Pons (tissue), 1 donor: ENCODE results near the gene F2RL2.
"Not testable (repeated sequence)": the region's sequence is repeated elsewhere in the genome, so short reads cannot be mapped to it uniquely, and the experiment has no call there.

Experiments
- DNase-seq: peaks from one replicate; pipeline ENCODE4 v3.0.0-alpha.2; 2016; ENCODE audit warnings: low spot score

Gene F2RL2

DNA sequence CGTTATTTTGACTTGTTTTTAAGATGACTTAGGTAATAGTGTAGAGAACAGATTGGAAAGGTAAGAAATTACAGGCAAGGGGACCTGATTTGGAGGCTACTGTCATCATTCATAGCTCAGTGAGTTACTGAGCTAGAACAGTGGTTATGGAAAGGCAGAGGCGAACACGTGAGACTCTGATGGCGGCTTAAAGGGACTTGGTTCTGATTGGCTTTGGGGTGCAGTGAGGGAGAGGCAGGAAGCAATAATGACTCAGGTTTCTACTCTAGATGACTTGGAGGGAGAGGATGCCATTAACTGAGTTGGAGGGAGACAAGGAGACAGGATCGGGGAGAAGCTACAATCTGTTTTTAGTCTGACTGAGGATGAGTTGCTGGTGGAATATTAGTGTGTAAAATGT, 3.0 kb downstream of the F2RL2 start:
- no peak for DNase-seq

DNA sequence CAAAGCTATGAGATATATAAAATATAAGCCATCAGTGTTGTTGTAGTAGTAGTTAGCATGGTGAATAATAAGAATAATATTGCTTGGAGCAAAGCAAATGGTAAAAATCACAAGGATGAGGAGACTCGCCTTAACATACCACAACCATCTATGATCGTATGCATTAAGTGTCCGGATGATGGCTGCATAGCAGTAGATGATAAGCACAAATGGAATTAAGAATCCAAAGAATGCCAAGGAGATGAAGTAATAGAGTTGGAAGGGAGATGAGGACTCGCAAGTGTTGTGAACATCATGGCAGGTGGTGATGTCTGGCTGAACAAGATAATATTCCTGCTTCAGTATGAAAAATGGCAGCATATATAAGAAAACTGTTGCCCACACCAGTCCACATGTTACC, 5.5 kb downstream of the F2RL2 start:
- no peak for DNase-seq

DNA sequence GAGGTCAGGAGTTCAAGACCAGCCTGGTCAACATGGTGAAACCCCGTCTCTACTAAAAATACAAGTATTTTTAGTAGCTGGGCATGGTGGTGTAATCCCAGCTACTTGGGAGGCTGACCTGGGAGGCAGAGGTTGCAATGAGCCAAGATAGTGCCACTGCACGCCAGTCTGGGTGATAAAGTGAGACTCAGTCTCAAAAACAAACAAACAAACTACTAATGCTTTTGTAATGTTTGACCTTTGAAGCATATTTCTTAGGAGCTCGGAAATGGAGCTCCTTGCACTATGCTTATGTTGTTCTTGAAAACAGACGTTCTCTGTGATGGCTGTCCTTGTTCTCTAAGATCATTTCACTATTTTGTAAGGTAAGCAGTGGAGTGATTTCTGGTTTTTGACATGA, 6.0 kb downstream of the F2RL2 start:
- no peak for DNase-seq

DNA sequence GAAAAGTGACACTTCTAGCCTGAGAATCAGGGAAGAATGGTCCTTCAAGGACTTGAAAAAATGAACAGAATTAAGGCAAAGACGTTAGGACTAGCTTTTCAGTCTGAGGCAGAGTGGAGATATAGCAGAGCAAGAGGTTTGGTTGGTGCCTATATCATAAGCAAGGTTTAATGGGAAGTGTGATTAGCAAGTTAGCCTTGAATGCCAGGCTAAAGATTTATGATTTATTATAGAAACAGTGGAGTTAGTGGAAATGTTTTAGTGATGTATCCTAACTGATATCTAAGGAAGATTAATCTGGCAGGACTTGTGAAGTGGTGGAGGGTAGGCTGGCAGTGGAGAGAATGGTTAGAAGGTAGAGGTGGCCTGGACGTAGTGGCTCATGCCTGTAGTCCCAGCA, 7.0 kb downstream of the F2RL2 start:
- DNase-seq, result no peak

DNA sequence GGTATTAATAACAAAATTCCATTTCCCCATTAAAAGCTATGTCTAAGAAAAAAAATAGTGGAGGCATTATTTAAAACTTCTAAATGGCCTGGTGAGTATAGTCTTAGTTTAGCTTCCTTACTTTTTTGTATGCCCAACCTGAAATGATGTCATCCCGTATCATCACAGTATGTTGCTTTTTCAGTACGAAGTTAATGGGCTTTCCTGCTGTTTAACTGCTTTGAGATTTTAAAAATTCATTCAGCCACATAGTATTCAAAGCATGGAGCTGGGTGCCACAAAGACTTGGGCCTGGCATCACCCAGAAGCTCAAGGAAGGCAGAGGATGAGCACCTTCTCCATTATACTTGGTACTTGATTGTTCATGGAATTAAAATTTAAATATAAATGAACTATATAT, 7.4 kb downstream of the F2RL2 start:
- no peak for DNase-seq

DNA sequence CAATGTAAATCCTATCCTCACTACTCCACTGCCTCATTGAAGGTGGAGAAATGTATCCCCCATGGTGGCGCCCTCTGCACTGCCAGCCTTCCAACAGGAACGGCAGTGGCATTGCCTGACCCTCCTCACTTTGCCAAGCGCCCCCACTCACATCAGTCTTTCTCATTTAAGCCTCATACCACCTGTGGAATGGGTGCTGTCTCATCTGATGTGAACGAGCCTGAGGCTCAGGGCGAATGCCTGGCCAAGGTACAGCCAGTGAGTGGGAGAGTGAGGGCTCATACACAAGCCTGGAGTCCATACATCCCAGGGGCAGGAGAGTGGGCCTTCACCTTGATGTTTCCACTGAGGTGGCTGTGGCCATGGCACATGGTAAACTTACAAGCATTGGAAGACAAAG, 10.3 kb downstream of the F2RL2 start:
- no peak for DNase-seq

DNA sequence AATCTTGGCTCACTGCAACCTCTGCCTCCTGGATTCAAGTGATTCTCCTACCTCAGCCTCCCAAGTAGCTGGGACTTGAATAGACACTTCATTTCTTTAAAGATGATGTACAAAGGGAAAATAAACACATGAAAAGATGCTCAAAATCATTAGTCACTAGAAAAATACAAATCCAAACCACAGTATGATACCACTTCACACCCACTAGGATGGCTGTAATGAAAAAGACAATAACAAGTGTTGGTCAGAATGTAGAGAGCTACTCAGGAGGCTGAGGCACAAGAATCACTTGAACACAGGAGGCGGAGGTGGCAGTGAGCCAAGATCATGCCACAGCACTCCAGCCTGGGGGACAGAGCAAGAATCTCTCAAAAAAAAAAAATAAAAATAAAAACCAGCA, 13.0 kb downstream of the F2RL2 start:
- DNase-seq, result no peak

DNA sequence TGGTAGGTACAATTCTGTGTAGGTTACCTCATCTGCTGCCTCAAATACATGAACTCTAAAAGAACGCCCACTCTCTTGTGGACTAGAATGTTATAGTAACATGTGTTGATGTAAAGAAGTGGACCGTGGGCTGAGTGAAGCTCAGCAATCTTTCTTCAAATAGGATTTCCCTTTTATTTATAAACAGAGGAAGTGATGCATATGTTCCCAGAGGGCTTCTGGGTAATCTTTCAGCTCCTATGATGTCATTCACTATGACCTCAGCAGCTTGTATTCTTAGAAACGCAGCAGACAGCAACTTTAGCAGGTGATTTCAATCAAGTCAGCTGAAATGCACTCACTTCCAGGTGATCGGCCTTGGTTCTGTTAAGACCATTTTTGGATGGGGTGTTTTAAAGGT, 14.4 kb downstream of the F2RL2 start:
- DNase-seq, result no peak

DNA sequence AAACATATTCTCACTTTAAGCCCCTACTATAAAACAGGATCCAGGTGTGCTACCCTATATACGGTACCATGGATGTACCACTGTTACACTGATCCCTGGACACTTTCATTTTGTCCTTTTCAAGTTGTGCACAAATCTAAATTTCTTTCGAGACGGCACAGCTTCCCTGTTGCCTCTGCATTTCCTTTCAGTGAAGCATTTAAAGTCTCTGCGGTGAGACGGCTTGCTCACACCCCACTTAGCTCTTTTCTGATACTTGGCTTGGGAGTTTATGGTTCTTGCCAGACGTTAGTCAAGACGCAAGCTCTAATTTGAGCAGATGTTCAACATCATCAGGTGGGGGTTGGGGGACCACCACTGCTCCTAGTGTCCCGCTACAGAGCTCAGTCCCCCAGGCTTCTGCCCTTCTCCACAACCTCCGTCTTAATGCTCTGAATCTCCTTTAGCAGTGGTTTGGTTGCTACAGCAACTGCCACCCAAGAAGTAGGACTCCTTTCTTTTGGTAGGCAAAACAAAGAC, 15.8 kb downstream of the F2RL2 start:
- DNase-seq, result no peak

DNA sequence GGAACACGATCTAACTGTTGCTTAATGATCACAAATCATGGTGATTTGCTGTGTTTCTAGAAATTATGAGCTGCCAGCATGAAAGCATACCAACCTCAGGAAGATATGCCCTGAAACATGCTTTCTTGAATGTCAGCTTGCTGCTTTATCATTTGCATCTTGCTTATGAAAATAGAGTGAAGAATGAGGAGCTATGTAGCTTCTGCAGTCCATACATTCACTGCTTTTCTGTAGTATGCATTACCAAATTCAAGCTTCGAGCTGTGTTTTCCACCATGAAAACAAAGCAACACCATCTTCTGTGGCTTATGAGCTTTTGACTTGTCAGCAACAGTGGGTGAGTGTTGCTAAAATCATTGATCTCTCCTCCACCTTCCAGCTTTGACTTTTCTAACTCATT, 16.5 kb downstream of the F2RL2 start:
- DNase-seq, result no peak

DNA sequence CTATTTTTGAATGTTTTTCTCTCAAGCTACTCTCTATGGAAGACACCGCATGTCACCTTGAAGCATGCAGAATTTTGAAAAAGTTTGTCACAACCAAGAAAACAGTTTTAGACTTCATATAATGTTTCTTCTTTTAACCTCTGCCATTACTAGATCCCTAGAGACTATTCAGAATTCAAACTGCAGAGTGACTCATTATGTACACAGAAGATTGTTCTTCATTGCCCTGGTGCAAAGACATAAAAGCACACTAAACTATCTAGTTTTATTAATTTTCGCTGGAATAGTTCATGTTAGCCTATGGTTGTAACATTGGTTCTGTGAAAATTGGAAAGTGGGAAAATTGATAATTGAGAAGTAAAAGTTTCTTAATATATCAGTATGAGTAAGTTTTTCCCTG, 18.4 kb downstream of the F2RL2 start:
- DNase-seq, result no peak

DNA sequence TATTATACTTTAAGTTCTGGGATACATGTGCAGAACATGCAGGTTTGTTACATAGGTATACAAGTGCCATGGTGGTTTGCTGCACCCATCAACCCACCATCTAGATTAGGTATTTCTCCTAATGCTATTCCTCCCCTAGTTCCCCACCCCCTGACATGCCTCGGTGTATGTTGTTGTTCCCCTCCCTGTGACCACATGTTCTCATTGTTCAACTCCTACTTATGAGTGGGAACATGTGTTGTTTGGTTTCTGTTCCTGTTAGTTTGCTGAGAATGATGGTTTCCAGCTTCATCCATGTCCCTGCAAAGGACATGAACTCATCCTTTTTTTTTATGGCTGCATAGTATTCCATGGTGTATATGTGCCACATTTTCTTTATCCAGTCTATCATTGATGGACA, 19.2 kb downstream of the F2RL2 start:
- not testable (repeated sequence) for DNase-seq

DNA sequence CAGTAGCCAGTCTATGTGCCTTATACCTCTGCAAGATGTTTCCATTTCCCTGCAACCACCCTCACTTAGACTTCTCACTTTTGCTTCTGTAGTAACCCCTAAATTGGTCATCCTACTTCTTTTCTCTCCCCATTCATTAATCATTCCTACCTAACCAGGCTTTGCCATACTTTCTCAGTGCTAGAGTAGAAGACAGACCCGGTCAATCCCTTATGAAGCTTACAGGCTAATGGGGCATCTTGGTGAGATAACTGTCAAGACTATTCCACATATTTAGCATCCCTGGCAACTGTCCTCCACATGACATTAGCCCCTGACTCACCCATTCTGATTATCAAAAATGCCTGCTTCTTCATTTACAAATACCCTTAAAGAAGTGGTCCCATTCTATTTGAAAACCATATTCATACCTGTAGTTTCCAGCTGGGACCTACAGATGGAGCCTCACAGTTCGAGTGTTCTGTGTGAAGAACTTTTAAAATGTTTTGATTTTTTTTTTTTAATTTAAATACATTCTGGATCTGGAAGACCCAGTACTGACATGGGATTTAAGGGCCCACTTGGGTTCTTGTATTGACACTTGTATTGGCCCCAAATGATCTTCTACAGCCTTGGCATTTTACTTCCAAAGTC, 21.0 kb downstream of the F2RL2 start:
- no peak for DNase-seq

DNA sequence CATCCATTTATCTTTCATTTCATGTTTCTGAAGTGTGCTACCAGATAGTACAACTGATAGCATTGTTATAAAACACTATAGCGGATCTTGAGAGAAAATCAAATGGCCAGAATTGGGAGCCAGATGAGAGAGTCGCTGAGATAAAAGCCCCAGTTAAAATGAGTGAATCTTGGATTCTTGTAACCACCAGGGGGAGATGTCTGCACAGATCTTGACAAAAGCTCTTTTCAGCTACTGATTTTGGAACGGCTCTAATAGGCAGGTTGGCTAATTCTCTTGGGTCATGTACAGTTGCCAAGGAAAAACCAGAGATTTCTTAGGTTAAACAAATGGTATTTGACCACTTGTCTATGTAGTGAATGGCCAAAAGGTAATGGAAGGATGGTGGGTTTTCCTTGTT, 21.7 kb downstream of the F2RL2 start:
- peak; percentile 80 for DNase-seq

DNA sequence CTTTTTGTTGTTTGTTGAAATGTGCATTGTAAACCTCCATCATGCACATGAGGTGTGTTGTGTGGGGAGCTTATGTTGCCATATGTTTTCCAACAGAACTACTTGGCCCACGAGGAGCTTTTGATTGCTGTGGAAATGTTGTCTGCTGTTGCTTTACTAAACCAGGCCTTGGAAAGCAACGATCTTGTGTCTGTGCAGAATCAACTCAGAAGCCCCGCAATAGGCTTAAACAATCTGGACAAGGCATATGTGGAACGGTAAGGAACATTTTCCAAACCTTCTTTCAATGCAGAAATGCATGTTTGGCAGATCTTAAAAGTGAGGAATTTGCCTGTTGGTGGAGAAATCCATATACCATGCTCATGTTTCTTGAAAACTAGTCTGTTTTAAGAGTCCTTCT, 22.5 kb downstream of the F2RL2 start:
- DNase-seq, result no peak

DNA sequence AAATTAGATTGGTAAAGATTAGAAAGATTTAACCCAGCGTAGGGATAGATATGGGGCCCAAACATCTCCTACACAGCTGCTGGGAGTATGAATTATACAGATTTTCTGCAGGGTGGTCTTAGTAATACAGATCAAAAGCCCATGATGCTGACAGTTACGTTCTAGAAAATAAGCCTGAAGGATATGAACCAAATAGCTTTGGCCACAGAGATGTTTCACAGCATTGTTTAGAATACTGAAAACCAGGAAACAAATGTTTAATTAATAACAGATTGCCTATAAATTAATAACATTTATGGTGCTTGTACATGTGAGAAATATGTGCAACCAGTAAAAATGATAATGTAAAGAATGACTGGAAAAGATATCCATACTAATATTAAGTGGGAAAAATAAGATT, 24.7 kb downstream of the F2RL2 start:
- DNase-seq, result no peak

DNA sequence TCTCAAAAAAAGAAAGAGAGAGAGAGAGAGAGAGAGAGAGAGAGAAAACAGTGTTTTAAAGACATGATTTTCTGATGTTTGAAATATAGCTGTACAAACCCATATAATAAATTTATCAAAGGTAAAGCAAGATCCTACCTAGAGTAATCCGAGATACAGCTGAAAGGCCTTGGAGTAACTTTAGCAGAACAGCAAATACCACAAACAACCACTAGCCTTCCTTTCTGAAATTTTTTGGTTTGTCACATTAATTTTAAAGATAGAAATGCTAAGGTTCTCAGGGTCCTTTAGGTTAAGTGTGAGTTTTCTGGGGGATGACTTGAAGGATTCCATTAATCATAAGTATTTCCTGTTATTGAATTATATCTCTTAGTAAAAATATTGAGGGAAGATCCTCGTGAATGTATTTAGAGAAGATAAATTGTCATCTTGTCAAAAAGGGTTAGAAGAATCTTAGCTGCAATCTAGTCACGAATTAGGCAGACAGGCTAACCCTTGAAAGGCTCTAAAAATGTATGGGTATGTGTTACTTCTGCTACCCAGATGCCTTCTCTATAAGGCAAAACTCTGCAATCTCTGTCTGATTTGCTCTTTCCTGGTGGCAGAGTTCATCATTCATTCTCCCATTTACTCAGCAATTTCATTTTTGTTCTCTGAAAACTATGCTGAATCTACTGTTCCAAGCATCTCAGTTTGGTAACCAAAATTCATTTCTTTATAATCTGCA, 27.3 kb downstream of the F2RL2 start:
- DNase-seq, result no peak

DNA sequence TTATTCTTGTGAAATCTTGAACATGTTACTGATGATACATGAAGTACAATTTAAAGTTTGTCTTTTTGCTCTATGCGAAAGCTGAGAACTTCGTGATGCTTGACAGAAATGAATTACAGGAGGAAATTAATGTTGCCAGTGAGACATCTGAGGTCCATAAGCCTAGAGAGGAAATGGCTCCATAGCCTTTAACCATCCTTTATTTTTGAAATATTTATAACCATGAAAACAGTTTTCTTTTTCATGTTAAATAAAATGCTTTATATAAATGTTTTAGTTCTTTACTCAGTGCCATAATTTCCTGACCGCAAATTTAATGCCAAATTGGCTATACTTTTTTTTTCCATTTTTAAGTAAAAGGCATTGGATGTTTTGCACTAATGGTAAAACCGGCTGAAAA, 29.1 kb downstream of the F2RL2 start:
- DNase-seq, result no peak

DNA sequence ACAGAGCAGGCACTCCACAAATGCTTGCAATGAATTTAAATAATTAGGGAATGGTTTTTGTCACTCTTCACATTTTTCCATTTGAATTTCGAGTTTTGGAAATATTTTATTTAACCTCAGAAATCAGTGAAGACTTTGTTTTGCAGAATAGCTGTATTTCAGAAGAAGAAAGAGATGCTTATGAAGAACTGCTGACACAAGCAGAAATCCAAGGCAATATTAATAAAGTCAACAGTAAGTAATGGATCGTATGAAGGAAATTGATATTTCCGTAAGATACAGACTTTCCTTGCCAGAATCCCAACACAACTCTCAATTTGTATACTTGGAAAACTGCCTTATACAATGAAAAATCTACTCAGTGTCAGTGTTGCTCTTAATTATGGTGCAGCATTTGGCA, 30.5 kb downstream of the F2RL2 start:
- no peak for DNase-seq

DNA sequence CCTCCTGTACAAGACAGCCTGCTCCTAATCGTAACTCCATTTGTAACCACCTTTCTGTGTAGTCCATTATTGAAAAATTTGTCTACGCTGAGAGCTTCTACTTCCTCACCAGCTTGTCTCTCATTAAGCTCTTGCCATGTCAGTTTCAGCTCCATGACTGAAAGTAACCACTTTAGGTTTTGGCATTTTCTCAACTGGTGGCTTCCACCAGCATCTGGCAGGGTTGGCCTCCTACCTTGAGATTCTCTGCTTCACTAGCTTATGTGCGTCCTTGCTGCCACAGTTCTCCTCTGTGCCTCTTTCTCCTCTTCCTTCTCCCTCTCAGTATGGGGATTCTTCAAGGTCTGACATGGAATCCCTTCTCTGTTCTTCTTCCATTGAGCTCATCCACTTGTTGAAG, 31.8 kb downstream of the F2RL2 start:
- DNase-seq, result no peak

DNA sequence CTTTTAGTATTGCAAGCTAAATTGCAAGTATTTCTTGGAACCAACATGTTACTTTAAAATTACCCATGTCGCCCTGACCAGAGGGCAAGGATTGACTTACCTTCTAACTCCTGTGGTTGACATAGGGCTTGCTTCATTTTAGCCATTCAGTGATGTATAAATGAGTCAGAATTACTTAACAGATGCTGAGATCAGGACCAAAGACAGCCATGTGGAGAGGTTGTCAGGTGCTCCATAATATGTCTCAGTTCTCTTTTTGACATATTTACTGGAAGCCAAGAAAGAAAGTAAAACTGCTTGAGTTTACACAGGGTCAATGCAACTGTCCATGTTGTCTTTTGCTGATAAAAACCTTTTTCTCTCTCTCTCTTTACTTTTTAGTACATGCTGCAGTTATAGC, 33.2 kb downstream of the F2RL2 start:
- no peak for DNase-seq

DNA sequence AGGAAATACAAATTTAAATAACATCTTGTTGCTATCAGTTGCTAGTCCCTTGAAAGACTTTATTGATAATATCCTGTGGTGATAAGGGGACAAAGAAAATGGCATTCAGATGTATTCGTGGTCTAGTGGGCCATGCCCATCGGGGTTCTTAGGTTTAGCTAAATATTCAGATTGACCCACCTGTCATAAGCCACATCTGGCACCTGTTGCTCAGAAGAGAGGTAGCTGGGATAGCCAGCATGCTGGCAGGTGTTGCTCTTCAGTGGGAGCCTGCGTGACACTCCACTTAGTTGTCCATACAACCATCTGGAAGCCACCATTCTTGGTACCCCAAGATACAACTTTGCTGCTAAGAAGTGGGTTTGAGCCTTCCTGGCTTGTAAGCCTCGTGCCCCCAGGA, 36.7 kb downstream of the F2RL2 start:
- DNase-seq, result no peak

DNA sequence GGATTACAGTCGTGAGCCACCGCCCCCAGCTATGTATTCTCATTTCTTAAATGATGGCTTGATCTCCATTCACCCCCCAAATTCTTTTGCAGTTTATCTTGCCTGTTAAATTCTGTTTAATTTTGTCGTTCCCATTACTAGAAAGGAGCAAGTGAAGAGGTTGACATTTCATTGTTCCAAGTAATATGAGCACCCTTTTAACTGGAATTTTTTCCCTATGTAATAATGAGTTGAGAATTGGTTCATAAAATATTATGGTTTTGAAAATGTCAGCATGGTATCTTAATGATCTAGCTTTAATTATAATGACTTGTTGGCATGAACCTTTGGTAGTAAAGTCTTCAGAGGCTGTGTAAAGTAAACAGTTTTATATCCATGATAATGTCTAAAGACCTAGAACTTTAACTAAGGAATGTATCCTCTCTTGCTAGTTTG, 37.4 kb downstream of the F2RL2 start:
- DNase-seq, result no peak
